H9 (cell line): ENCODE results near the gene PLEKHA7. TPM values are rescaled to one million over a fixed set of nuclear protein-coding genes. Genes with fewer than 3 reads are reported as not detected.

ENCODE experiments used
- DNase-seq: peaks from one replicate; pipeline ENCODE4 v3.0.0-alpha.2; 2017
- H2AFZ ChIP-seq: one replicate; pipeline ENCODE4 v1.6.1; 2013; ENCODE audit warnings: mild to moderate bottlenecking, low read length, control low read depth, moderate library complexity
- H2AK5ac ChIP-seq: 2 replicates; pipeline ENCODE4 v1.6.1; 2013; ENCODE audit warnings: low read length, control low read depth, mixed read lengths; ENCODE audit not compliant: insufficient read length
- H2BK120ac ChIP-seq: one replicate; pipeline ENCODE4 v1.6.1; 2013; ENCODE audit warnings: low read depth, mild to moderate bottlenecking, low read length, control low read depth, inconsistent platforms; ENCODE audit not compliant: poor library complexity, severe bottlenecking
- H2BK12ac ChIP-seq: 2 replicates; pipeline ENCODE4 v1.6.1; 2013; ENCODE audit warnings: low read length, control low read depth, mixed read lengths, low read depth; ENCODE audit not compliant: insufficient read length
- H2BK15ac ChIP-seq: 2 replicates; pipeline ENCODE4 v1.6.1; 2013; ENCODE audit warnings: low read depth, low read length, control low read depth
- H2BK20ac ChIP-seq: one replicate; pipeline ENCODE4 v1.6.1; 2013; ENCODE audit warnings: low read depth, mild to moderate bottlenecking, low read length, control low read depth, inconsistent platforms; ENCODE audit not compliant: poor library complexity, severe bottlenecking
- H2BK5ac ChIP-seq: 2 replicates; pipeline ENCODE4 v1.6.1; 2013; ENCODE audit warnings: low read length, control low read depth, mixed read lengths; ENCODE audit not compliant: insufficient read length
- H3K14ac ChIP-seq: 2 replicates; pipeline ENCODE4 v1.6.1; 2013; ENCODE audit warnings: low read length, control low read depth; ENCODE audit not compliant: insufficient read depth
- H3K18ac ChIP-seq: 2 replicates; pipeline ENCODE4 v1.6.1; 2013; ENCODE audit warnings: low read depth, mild to moderate bottlenecking, mixed read lengths, low read length, control low read depth; ENCODE audit not compliant: insufficient read length
- H3K23ac ChIP-seq: 2 replicates; pipeline ENCODE4 v1.6.1; 2013; ENCODE audit warnings: low read length, control low read depth, mixed read lengths, low read depth; ENCODE audit not compliant: insufficient read length
- H3K23me2 ChIP-seq: 2 replicates; pipeline ENCODE4 v1.6.1; 2013; ENCODE audit warnings: low read depth, mild to moderate bottlenecking, mixed read lengths, low read length, control low read depth; ENCODE audit not compliant: insufficient read length, poor library complexity, severe bottlenecking
- H3K27ac ChIP-seq: 2 replicates; pipeline ENCODE4 v1.5.1; 2013; ENCODE audit warnings: low read length, control low read depth, mixed read lengths, low read depth; ENCODE audit not compliant: insufficient read length
- H3K27me3 ChIP-seq: 2 replicates; pipeline ENCODE4 v1.6.1; 2013; ENCODE audit warnings: low read length, control low read depth, inconsistent platforms; ENCODE audit not compliant: insufficient read depth
- H3K4ac ChIP-seq: 2 replicates; pipeline ENCODE4 v1.6.1; 2013; ENCODE audit warnings: low read depth, mild to moderate bottlenecking, control low read depth, inconsistent platforms, low read length, moderate library complexity
- H3K4me1 ChIP-seq: 2 replicates; pipeline ENCODE4 v1.6.1; 2013; ENCODE audit warnings: low read length, control low read depth, inconsistent platforms; ENCODE audit not compliant: insufficient read depth
- H3K4me2 ChIP-seq: 2 replicates; pipeline ENCODE4 v1.6.1; 2013; ENCODE audit warnings: low read length, control low read depth, mixed read lengths; ENCODE audit not compliant: insufficient read length, insufficient read depth
- H3K56ac ChIP-seq: 2 replicates; pipeline ENCODE4 v1.6.1; 2013; ENCODE audit warnings: low read depth, mild to moderate bottlenecking, mixed read lengths, low read length, control low read depth; ENCODE audit not compliant: insufficient read length
- H3K79me1 ChIP-seq: 2 replicates; pipeline ENCODE4 v1.6.1; 2013; ENCODE audit warnings: low read depth, mild to moderate bottlenecking, moderate library complexity, low read length, control low read depth, inconsistent platforms; ENCODE audit not compliant: insufficient read depth, poor library complexity, severe bottlenecking
- H3K79me2 ChIP-seq: 2 replicates; pipeline ENCODE4 v1.6.1; 2013; ENCODE audit warnings: low read length, control low read depth, inconsistent platforms; ENCODE audit not compliant: insufficient read depth
- H3K9ac ChIP-seq: 2 replicates; pipeline ENCODE4 v1.6.1; 2013; ENCODE audit warnings: low read length, control low read depth, mixed read lengths; ENCODE audit not compliant: insufficient read length; ENCODE audit errors: extremely low read depth
- H3K9me3 ChIP-seq: one replicate; pipeline ENCODE4 v1.6.1; 2013; ENCODE audit warnings: low read depth, low read length, inconsistent platforms; ENCODE audit not compliant: control insufficient read depth
- H3T11ph ChIP-seq: one replicate; pipeline ENCODE4 v1.6.1; 2013; ENCODE audit warnings: mild to moderate bottlenecking, low read length, control low read depth, inconsistent platforms
- H4K20me1 ChIP-seq: one replicate; pipeline ENCODE4 v1.6.1; 2013; ENCODE audit not compliant: control insufficient read depth, insufficient read length, insufficient read depth
- H4K5ac ChIP-seq: 2 replicates; pipeline ENCODE4 v1.6.1; 2013; ENCODE audit warnings: low read depth, mild to moderate bottlenecking, mixed read lengths, low read length, control low read depth; ENCODE audit not compliant: insufficient read length
- H4K8ac ChIP-seq: replicated peaks from 2 replicates; pipeline ENCODE4 v1.6.1; 2013; ENCODE audit warnings: low read length, control low read depth, mixed read lengths, low read depth; ENCODE audit not compliant: insufficient read length
- H4K91ac ChIP-seq: 2 replicates; pipeline ENCODE4 v1.6.1; 2013; ENCODE audit warnings: low read depth, mild to moderate bottlenecking, moderate library complexity, mixed read lengths, low read length, control low read depth; ENCODE audit not compliant: insufficient read length
- H3K27ac Mint-ChIP-seq, 3 experiments: 2 replicates in 2 of 3; 3 replicates in 1 of 3; pipeline ENCODE4 v1.8.0; 2020 to 2021; ENCODE audit warnings: mixed read lengths in 3 of 3, mild to moderate bottlenecking in 1 of 3, moderate library complexity in 1 of 3
- H3K27me3 Mint-ChIP-seq: 2 replicates; pipeline ENCODE4 v1.8.0; 2021; ENCODE audit warnings: low read depth, mild to moderate bottlenecking, moderate library complexity, mixed read lengths
- H3K36me3 Mint-ChIP-seq, 3 experiments: 2 replicates in 2 of 3; 3 replicates in 1 of 3; pipeline ENCODE4 v1.8.0; 2020 to 2021; ENCODE audit warnings: low read depth in 3 of 3, mixed read lengths in 3 of 3; ENCODE audit not compliant: insufficient read depth in 1 of 3
- H3K4me1 Mint-ChIP-seq, 2 experiments: 2 replicates each; pipeline ENCODE4 v1.8.0; 2020; ENCODE audit warnings: mixed read lengths in 2 of 2
- H3K4me3 Mint-ChIP-seq, 2 experiments: 2 replicates in 1 of 2; 3 replicates in 1 of 2; pipeline ENCODE4 v1.8.0; 2020 to 2021; ENCODE audit warnings: mild to moderate bottlenecking in 2 of 2, mixed read lengths in 2 of 2, moderate library complexity in 1 of 2
- H3K9me3 Mint-ChIP-seq, 2 experiments: 2 replicates in 1 of 2; 3 replicates in 1 of 2; pipeline ENCODE4 v1.8.0; 2020; ENCODE audit warnings: mild to moderate bottlenecking in 2 of 2, mixed read lengths in 2 of 2, moderate library complexity in 1 of 2
- WGBS: extraction: QIAGEN DNeasy Blood & Tissue Kit; methylation state at CpG from one replicate; pipeline ENCODE4 v1.1.7; 2013; ENCODE audit warnings: missing lambda C conversion rate, low lambda C conversion rate, mixed read lengths; ENCODE audit not compliant: insufficient read length; ENCODE audit errors: extremely low coverage; 5-methylcytosine and 5-hydroxymethylcytosine counted together
- total RNA-seq: library from RNA; stranded (reverse); gene quantifications from 2 replicates; pipeline ENCODE4 v1.2.1, GENCODE V29; 2021
- TF ChIP-seq, protein P1 (sequence below): fragments of 200-600 bp; sonication (generic); conservative IDR thresholded peaks from 3 replicates; pipeline ENCODE4 v1.8.0; 2021; ENCODE audit warnings: antibody characterized with exemption, mild to moderate bottlenecking

Gene PLEKHA7
- total RNA-seq, 1 experiment from 2014 or later = 21.0 TPM

DNA sequence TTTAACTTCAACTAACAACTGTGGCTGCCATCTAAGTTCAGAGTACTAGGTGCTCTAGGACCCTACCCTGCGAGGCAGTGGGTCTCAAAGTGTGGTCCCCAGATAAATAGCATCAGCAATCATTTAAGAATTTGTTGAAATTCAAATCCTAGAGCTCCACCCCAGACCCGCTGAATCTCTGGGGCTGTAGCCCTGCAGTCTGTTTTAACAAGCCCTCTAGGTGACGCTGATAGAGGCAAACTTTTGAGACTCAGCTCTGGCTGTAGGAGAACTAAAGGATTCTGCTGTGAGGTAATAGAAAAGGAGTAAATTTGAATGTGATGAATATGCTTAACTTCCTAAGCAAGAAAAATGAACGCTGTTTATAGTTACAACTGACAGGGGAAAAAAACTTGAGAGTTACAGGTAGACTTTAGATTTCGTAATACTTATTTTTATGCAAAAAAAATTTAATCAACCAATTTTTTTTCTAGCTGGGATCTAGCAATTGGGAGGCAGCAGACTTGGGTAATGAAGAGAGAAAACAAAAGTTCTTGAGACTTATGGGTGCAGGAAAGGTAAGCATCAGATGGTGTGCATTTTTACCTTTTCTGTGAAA is 270.0 kb downstream of the PLEKHA7 start:
- Histone ChIP-seq H3K14ac (no peak overlapping the region), H3K9ac (no peak overlapping the region), H3K18ac (no peak overlapping the region), H2BK12ac (no peak overlapping the region), H2BK15ac (no peak overlapping the region), H4K5ac (no peak overlapping the region), H2BK20ac (no peak overlapping the region), H2BK5ac (no peak overlapping the region), H3K27me3 (no peaks in the 10 kb centered on the region), H2BK120ac (no peak overlapping the region), H3K56ac (no peak overlapping the region), H3T11ph (no peak overlapping the region), H3K79me1 (no peaks in the 10 kb centered on the region), H3K27ac (no peak overlapping the region), H3K79me2 (peaks cover 24% of the 10 kb centered on the region), H4K8ac (no peak overlapping the region), H3K23me2 (peaks cover 5% of the 10 kb centered on the region), H3K4me1 (no peaks in the 10 kb centered on the region; the same call in 1 of the 2 replicates), H4K91ac (no peak overlapping the region), H3K9me3 (no peaks in the 10 kb centered on the region), H3K4ac (no peak overlapping the region), H3K4me2 (no peak overlapping the region), H2AK5ac (no peak overlapping the region), H3K23ac (no peak overlapping the region), H4K20me1 (no peaks in the 10 kb centered on the region), H2AFZ (no peak overlapping the region)
- Mint-ChIP-seq H3K27me3 (no peaks in the 10 kb centered on the region), H3K4me1 (peaks cover 21% of the 10 kb centered on the region in 2 experiments), H3K27ac (no peak overlapping the region; a peak in 1 of 7 replicates), H3K4me3 (no peak overlapping the region), H3K9me3 (peaks cover 2 to 6% of the 10 kb centered on the region in 2 experiments; a peak in 3 of 5 replicates), H3K36me3 (peaks cover 44 to 64% (median 64%) of the 10 kb centered on the region in 3 experiments)
- WGBS = no CpG with 5 or more reads among the region's 5 CpGs
- DNase-seq = no peak
- TF ChIP-seq, protein P1, sequence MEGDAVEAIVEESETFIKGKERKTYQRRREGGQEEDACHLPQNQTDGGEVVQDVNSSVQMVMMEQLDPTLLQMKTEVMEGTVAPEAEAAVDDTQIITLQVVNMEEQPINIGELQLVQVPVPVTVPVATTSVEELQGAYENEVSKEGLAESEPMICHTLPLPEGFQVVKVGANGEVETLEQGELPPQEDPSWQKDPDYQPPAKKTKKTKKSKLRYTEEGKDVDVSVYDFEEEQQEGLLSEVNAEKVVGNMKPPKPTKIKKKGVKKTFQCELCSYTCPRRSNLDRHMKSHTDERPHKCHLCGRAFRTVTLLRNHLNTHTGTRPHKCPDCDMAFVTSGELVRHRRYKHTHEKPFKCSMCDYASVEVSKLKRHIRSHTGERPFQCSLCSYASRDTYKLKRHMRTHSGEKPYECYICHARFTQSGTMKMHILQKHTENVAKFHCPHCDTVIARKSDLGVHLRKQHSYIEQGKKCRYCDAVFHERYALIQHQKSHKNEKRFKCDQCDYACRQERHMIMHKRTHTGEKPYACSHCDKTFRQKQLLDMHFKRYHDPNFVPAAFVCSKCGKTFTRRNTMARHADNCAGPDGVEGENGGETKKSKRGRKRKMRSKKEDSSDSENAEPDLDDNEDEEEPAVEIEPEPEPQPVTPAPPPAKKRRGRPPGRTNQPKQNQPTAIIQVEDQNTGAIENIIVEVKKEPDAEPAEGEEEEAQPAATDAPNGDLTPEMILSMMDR = no peak
